C4-2B (cell line): ENCODE measurements around the gene RAB44.

Source experiments
- CTCF ChIP-seq: fragments of 450-650 bp; conservative IDR thresholded peaks from 2 replicates; pipeline ENCODE4 v1.5.1; 2017; ENCODE audit warnings: mild to moderate bottlenecking
- ZFX ChIP-seq: fragments of 450-650 bp; IDR thresholded peaks from 2 replicates; pipeline ENCODE4 v1.6.1; 2017

GRCh38 chr6:36706339-36706738 is 8.7 kb downstream of the RAB44 start:
- TF ChIP-seq CTCF = no peak
- no peak for TF ChIP-seq ZFX
